ENCODE measurements around the gene IPCEF1.
"Not testable (repeated sequence)": the region's sequence is repeated elsewhere in the genome, so short reads cannot be mapped to it uniquely, and the experiment has no call there.

The IPCEF1 gene

DNA sequence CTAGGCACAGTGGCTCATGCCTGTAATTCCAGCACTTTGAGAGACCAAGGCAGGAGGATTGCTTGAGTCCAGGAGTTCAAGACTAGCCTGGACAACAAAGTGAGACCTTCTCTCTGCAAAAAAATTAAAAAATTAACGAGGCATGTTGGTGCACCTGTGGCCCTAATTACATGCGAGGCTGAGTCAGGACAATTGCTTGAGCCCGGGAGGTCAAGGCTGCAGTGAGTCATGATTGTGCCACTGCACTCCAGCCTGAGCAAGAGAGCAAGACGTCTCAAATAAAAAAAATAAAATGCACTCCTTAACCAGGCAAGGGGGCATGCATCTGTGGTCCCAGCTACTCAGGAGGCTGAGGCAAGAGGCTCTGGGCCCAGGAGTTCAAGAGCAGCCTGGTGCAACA, 53.0 kb downstream of the IPCEF1 start:
- DNase-seq; intact Hi-C loops (cut with DNase I): not testable (repeated sequence)

DNA sequence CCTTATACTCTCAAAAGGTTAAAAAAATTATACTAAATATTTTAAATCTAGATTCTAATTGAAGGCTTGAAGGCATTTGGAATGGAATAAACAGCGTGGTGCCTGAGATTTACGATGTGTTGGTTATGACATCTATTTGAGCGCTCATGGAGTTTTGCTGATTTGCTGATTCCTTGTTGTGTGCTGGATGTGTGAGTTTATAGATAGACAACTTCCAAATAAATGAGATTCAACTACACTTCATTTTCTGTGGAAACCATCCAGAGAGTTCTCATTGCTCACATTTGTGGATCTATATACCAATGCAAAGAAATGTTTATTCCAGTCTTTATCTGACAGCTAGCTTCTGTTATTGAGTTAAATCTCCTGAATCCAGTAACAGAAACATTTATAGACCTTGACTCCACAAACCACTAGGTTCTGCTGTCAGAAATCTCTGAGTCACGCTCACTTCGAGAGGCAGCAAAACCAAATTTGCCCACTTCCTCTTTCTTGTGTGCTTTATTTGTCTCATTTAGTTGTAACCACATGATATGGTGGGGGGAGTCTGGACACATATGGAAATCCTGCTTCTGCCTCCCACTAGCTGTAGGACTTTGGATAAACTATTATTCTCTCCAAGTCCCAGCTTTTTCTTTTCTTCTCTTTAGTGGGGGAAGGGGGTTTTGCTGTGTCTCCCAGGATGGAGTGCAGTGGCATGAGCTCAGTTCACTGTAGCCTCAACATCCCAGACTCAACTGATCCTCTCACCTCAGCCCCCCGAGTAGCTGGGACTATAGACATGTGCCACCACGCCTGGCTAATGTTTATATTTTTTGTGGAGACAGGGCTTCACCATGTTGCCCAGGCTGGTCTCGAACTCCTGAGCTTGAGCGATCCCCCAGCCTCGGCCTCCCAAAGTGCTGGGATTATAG, 54.5 kb downstream of the IPCEF1 start:
- DNase-seq = peak in 7 of 42 donors; percentile 12 to 39 (median 16)
- intact Hi-C loops (cut with DNase I) = no loop called here

- no peak for DNase-seq
- intact Hi-C loops (cut with DNase I) = no loop called here
Measured at GRCh38 chr6:154301086-154301625, 55.4 kb downstream of the IPCEF1 start.

GRCh38 chr6:154298297-154298696, 58.3 kb downstream of the IPCEF1 start:
- intact Hi-C loops (cut with DNase I) = no loop called here
- DNase-seq = no peak

DNA sequence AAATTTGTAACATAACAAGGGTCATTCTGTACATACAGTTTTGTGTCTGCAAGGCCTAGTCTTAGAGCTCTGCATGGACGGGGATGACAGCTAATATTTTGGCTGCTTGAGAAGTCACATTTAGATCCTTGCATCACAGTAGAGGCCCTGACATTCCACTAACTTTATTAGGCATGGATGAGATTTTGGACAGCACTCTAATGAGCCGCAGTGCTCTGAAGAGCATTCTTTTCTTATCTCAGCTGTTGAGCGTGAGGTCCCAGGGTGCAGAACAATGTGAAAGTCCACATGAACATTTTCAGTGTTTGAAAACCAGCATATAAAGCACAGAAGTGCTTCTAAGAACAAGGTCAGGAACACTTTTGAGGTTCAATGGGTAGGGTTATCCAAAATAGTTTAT, 58.9 kb downstream of the IPCEF1 start:
- intact Hi-C loops (cut with DNase I) = no loop called here
- no peak for DNase-seq

DNA sequence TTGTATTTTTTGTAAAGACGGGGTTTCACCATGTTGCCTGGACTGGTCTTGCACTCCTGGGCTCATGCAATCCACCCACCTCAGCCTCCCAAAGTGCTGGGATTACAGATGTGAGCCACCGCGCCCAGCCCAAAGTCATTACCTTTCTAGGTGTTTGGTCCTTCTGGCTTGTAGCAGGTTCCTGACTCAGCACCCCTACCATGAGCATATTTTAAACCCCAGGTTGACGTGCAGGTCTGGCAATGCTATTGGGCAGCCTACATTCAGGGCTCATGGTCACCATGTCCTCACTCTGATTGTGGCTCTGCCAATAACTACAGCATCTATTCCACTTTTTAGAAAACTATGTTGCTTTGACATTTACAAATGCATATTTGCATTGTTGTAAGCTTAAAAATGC, 59.4 kb downstream of the IPCEF1 start:
- DNase-seq = no peak

DNA sequence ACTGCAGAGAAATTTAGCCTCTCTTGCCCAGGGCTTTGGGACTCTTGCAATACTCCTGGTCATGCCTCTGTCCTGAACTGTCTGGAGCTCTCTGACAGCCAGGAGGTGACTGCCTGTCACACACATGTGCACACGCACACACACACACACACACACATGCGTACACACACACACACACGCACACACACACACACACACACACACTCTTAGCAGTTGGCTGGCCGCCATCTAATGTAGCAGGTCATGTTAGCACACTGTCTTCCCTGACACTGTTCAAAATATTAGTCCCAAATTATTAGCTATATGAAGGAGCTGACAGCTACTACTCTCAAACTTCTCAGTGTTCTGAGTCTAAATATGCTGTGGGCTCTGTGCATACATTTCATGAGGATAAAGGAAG, 60.9 kb downstream of the IPCEF1 start:
- intact Hi-C loops (cut with DNase I) = no loop called here
- DNase-seq = no peak

More for the DNA sequence above, 59.4 kb downstream of the IPCEF1 start:
- intact Hi-C loops (cut with DNase I) = no loop called here

GRCh38 chr6:154292855-154293519, 63.6 kb downstream of the IPCEF1 start:
- no peak for DNase-seq
- intact Hi-C loops (cut with DNase I) = no loop called here

GRCh38 chr6:154292066-154292465, 64.5 kb downstream of the IPCEF1 start:
- no peak for DNase-seq
- intact Hi-C loops (cut with DNase I) = no loop called here

DNA sequence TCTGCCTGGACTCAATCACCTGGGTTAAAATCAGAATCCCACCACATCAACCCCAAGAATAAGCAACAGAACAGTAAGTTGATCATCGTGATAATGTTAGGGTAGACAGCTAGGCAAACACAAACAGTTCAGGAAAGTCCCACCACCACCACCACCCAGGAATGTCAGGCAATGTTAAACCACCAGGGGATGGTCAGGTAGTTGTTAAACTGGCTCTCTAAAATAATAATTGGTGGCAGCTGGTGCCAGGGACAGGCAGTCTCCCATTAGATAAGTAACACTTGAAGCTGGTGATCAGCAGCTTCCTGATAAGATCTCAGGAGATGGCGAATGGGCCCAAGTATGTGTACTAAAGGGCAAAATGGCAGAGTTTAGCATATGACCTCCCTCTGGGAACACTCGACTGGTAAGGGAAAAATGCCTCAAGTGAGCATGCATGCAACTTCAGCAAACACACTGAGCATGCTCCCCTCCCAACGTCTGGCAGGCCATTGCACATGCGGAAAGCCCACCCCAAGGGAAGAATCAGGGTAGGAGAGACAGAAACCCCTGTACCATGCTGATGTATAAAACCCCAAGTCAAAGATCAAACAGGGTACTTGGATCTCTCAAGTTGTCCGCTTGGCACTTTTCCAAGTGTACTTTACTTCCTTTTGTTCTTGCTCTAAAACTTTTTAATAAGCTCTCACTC, 66.6 kb downstream of the IPCEF1 start:
- no peak for DNase-seq
- intact Hi-C loops (cut with DNase I) = no loop called here

GRCh38 chr6:154285826-154286225, 70.8 kb downstream of the IPCEF1 start:
- intact Hi-C loops (cut with DNase I) = no loop called here
- DNase-seq = no peak

DNA sequence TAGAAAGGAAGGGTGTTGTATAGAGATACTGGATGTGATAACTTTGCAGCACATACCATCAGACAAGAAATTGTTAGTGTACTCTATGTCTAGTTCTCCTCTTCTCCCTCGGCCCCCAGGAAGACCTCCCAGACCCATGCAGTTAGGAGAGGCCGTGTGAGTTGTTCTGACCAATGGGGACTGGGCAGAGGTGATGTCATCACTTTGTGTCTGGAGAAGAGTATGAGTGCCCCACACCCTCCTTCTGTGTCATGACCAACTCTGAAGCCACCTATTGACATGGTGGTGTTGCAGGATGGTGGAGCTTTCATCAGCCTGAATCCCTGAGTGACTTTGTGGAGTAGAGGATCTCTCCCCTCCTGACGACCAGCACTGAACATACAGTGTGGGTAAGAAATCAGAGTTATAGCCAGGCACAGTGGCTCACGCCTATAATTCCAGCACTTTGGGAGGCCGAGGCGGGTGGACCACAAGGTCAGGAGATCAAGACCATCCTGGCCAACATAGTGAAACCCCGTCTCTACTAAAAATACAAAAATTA, 72.2 kb downstream of the IPCEF1 start:
- no peak for DNase-seq
- intact Hi-C loops (cut with DNase I) = no loop called here

- no peak for DNase-seq
- intact Hi-C loops (cut with DNase I) = no loop called here
Measured at GRCh38 chr6:154280521-154280920, 76.1 kb downstream of the IPCEF1 start.

DNA sequence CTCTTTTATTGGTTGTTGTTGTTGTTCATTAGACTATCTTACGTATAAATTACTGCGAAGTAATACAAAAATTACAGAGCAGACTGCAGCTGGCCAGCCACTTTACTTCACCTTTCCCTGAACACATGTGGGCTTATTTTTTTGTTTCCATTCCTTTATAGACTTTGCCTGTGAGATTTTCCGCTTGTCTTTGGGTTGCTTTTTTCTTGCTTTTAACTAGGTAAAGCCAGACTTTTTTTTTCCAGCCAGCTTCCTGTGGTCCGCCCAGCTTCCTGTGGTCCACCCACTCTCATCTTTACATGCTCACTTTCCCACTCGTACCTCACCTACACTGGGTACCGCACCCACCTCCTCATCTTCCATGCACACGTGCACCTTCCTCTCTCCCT, 79.0 kb downstream of the IPCEF1 start:
- intact Hi-C loops (cut with DNase I) = loop anchor here (5.0 kb wide), 1 partner anchor 125 kb away; no protein-coding TSS in a partner anchor
- DNase-seq = no peak

DNA sequence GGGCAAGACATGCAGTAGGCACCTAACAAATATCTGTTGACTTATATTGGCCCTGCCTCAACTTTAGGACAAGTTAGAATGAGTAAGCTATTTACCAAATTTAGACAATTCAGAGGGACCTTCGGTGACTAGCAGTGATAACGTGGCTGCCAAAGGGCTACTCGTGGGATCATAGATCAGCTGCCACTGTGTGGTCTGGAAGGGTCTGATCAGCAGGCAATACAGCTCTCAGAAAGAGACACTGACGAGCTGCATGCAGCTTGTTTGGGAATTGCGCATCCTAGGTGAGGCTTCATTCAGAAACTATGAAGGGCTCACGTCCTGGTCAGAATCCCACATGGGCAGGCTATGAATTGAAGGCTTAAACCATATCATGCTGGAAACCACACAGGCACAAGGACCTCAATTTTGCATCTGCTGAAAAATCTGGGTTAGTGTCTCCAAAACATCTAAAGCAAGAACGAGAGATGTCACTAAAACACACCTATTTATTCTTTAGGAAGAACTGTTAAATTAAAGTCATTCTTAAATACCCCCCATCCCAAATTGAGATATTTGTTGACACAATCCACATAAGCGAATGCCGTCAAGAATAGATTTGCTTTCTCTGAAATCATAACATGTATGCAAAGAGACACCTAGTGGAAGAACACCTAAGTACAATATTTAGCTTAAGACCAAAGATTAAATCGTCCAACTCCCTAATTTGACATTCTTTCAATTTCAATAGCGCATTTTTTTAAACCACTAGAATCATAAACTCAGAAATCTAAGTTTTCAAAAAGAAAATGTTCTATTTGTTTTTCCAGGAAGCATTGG, 79.6 kb downstream of the IPCEF1 start:
- intact Hi-C loops (cut with DNase I) = loop anchor here (5.0 kb wide), 1 partner anchor 125 kb away; no protein-coding TSS in a partner anchor
- no peak for DNase-seq

DNA sequence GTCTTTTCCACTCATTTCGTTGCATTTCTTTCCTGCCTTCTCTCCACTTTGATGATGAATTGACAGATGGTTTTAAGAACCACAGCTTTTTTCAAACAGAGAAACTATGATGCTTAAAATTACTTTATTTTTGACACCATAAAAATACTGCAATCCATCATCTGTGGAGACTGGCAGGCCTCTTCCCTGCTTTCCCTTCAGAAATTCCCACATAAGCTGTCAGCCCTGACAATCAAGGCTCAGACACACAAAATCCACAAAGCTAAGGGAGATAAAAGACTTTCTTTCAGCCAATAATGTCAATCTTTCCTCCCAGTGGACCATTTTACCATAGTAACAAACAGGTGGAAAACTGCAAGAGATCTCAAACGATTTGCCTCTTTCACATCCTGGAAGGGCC, 82.4 kb downstream of the IPCEF1 start:
- intact Hi-C loops (cut with DNase I) = no loop called here

DNA sequence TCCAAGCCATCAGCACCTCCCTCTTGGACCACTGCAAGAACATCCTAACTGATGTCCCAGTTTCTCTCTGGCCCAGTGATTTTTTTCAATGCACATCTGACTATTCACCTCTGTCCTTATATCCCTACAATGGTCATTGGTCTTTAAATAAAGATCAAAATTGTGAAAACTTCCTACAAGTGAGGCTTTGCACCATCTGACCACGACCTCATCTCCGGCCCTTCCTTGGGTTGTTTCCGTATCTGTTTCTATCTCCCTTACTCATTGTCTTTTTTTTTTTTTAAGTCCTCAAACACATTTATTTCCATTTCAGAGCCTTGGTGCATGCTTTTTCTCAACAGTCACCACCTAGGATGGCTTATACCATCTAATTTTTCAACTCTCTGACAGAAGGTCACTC, 88.1 kb downstream of the IPCEF1 start:
- no peak for DNase-seq
- intact Hi-C loops (cut with DNase I) = no loop called here

More for the DNA sequence above, 82.4 kb downstream of the IPCEF1 start:
- DNase-seq = no peak

DNA sequence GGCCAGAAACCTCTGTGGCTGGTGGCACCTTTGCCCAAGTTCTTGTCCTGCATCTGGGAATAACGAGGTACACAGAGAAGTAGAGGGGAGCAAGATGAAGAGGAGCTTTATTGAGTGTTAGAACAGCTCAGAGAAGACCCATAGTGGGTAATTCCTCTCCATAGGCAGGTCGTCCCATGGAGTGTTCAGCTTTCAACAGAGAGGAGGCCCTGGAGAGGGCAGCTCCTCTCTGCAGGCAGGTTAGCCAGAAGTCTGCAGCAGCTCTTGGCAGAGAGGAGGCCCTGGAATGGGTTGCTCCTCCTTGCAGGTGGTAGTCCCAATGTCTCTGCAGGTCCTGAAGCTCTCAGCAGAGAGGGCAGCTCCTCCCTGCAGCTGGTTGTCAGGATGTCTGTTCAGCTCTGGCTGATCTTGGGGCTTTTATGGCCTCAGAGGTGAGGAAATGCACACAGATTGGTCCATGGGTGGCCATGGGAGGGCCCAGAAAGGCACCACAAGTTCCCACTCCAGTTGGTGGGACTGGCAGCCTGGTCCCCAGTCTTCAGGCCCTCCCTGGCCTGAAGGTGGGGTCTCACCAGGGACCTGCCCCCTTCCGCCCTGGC, 89.0 kb downstream of the IPCEF1 start:
- DNase-seq = peak in 1 of 42 donors; percentile 36
- intact Hi-C loops (cut with DNase I) = no loop called here
